Brain microvascular endothelial cell (primary cell): ENCODE measurements around the gene ZNF436.

Experiments used
- DNase-seq: peaks from one replicate; pipeline ENCODE4 v3.0.0-alpha.2; 2020
- H3K27ac ChIP-seq: fragments of 250-450 bp; sonication (Bioruptor Pico); 2 replicates; pipeline ENCODE4 v1.5.1; 2020; ENCODE audit warnings: mild to moderate bottlenecking, moderate library complexity
- H3K27me3 ChIP-seq: fragments of 250-450 bp; sonication (Bioruptor Pico); replicated peaks from 2 replicates; pipeline ENCODE4 v1.5.1; 2020; ENCODE audit warnings: mild to moderate bottlenecking
- H3K36me3 ChIP-seq: fragments of 250-450 bp; sonication (Bioruptor Pico); replicated peaks from 2 replicates; pipeline ENCODE4 v1.5.1; 2020; ENCODE audit warnings: mild to moderate bottlenecking
- H3K4me3 ChIP-seq: 2 replicates; pipeline ENCODE4 v1.5.1; 2011; ENCODE audit warnings: low read depth, mild to moderate bottlenecking, control low read depth, low read length, moderate library complexity
- in situ Hi-C: cut with HindIII; loops from 2 replicates; pipeline ENCODE4 v1.10.0; 2017; ENCODE audit warnings: low sequenced_read_pairs, low pct_ligation_motif_present
- TF ChIP-seq, protein P1 (sequence below): IDR thresholded peaks from 2 replicates; pipeline ENCODE4 v1.5.1; 2011; ENCODE audit warnings: low read depth, mild to moderate bottlenecking, moderate library complexity, low read length, control low read depth, inconsistent platforms; ENCODE audit errors: missing control alignments

The ZNF436 gene

DNA sequence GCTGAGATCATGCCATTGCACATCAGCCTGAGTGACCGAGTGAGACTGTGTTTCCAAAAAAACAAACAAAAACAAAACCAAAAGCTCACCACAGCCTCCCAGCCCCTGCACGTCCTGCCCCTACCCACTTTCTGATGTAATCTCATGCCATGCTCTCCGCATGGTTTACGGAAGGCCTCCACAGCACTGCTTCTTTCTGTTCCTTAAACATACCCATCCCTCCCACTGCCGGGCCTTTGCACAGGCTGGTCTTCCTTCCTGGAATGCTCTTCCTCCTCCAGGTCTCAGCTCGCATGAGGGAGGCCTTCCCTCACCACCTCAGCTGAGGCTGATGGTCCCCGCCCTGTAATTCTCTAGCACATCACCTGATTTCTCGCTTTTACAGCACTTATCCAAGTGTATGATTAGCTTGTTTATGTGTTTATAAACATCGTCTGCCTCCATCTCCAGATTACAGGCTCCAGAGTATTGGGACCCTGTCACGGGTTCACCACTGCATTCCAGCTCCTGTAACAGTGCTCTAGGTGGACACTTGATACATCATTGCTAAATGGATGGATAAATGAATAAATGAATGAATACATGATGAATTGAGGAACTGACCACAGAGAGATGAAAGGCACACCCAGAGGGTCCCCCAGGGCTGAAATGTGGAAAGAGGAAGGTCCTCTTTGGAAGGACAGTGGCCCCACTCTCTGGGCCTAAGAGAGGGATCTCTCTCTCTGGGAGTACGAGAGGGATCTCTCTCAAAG lies 32.8 kb upstream of the ZNF436 start:
- in situ Hi-C loops = loop anchor here (25.0 kb wide), 1 partner anchor 110 kb away; no protein-coding TSS in a partner anchor
- H3K27me3 ChIP-seq = no peaks in the 10 kb centered on the region
- no peak for DNase-seq
- H3K36me3 ChIP-seq = no peaks in the 10 kb centered on the region
- H3K27ac ChIP-seq = peak overlapping the region; percentile 71
- TF ChIP-seq, protein P1, sequence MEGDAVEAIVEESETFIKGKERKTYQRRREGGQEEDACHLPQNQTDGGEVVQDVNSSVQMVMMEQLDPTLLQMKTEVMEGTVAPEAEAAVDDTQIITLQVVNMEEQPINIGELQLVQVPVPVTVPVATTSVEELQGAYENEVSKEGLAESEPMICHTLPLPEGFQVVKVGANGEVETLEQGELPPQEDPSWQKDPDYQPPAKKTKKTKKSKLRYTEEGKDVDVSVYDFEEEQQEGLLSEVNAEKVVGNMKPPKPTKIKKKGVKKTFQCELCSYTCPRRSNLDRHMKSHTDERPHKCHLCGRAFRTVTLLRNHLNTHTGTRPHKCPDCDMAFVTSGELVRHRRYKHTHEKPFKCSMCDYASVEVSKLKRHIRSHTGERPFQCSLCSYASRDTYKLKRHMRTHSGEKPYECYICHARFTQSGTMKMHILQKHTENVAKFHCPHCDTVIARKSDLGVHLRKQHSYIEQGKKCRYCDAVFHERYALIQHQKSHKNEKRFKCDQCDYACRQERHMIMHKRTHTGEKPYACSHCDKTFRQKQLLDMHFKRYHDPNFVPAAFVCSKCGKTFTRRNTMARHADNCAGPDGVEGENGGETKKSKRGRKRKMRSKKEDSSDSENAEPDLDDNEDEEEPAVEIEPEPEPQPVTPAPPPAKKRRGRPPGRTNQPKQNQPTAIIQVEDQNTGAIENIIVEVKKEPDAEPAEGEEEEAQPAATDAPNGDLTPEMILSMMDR = no peak
- H3K4me3 ChIP-seq = no peak overlapping the region

DNA sequence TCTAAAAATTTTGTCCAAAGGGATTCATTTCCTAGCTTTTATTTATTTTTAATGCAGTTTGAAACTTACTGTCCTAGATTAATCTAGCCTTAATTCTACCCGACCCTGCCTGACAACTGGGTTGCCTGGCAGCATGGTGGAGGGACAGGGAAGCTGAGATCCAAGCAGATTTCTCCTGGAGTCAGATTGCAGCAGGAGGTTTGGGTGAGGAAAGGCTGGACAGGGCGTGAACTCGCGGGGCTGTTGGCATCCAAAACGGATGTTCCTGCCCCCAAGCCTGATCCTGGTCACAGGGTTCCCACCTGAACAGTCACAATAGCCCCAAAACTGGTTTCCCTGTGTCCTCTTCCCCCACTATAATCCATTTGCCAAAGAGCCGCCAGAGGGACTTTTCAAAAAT lies 31.7 kb upstream of the ZNF436 start:
- no peak for DNase-seq
- H3K27ac ChIP-seq = no peak overlapping the region
- in situ Hi-C loops = loop anchor here (25.0 kb wide), 1 partner anchor 111 kb away; no protein-coding TSS in a partner anchor
- no peaks in the 10 kb centered on the region for H3K27me3 ChIP-seq
- H3K36me3 ChIP-seq = no peaks in the 10 kb centered on the region
- TF ChIP-seq, protein P1 = no peak
- no peak overlapping the region for H3K4me3 ChIP-seq

DNA sequence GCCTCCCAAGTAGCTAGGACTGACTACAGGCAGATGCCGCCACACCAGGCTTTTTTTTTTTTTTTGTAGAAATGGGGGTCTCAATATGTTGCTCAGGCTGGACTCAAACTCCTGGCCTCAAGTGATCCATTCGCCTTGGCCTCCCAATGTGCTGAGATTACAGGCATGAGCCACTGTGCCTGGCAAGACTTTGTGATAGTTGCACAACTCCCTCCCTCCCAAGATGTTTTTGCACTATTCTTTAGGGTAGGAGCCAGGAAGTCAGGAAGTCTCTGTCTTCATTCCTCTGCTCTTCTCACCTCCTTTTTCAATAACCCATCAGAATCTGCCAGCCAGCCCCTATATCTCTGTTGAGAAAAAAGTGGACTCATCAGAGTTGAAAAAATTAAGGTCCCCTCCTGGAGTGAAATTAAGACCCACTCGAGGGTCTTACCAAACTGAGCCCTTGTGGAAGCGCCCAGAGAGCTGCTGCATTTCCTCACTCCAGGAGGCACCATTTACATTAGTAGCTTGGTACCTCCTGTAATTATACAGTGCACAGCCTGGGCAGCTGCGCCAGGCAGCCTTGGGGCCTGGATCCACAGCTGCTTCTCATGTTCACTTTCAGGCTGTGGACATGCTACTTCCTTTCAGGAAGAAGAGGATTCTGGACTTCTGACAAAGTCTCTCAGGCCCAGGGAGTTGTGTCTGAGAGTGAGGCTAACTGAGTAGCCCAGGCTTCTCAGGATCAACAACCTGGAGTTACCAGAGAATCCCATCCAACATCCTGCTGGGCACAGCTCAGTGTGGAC lies 30.9 kb upstream of the ZNF436 start:
- Histone ChIP-seq H3K4me3 (no peak overlapping the region), H3K36me3 (no peaks in the 10 kb centered on the region), H3K27me3 (no peaks in the 10 kb centered on the region), H3K27ac (no peak overlapping the region)
- TF ChIP-seq, protein P1 = no peak
- in situ Hi-C loops = loop anchor here (25.0 kb wide), 1 partner anchor 112 kb away; no protein-coding TSS in a partner anchor
- no peak for DNase-seq

DNA sequence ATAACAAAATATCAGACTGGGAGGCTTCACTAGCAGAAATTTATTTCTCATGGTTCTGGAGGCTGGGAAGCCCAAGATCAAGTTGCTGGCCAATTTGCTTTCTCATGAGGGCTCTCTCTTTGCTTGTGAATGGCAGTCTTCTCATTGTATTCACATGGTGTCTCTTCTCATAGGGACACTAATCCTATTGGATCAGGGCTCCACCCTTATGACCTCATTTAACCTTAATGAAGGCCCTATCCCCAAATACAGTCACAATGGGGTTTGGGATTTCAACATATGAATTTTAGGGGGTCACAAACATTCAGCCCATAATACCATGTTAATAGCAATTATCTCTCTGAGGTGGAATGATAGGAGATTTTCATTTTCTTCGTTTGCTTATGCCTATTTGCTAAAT lies 29.6 kb upstream of the ZNF436 start:
- in situ Hi-C loops = no loop called here
- no peak overlapping the region for H3K27ac ChIP-seq
- H3K36me3 ChIP-seq = no peaks in the 10 kb centered on the region
- H3K27me3 ChIP-seq = no peaks in the 10 kb centered on the region
- no peak for DNase-seq
- TF ChIP-seq, protein P1 = no peak
- H3K4me3 ChIP-seq = no peak overlapping the region

DNA sequence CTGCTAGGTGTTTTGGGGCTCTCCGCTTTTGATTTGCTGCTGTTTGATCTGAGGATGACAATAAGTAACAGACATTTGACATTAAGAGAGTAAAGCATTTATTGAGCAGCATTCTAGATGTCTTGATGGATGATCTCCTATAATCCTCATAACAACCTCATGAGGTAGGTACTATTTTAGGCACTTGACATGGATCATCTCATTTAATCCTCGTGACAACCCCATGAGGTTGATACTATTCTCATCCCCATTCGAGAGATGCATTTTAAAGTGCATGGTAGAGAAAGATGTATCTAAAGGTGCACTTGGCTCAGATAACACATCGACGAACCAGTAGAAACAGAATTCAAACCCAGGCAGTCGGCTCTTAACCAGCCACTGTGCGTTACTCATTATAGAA lies 28.3 kb upstream of the ZNF436 start:
- Histone ChIP-seq H3K36me3 (no peaks in the 10 kb centered on the region), H3K27me3 (no peaks in the 10 kb centered on the region), H3K27ac (no peak overlapping the region), H3K4me3 (no peak overlapping the region)
- in situ Hi-C loops = no loop called here
- TF ChIP-seq, protein P1 = no peak
- DNase-seq = no peak
